IMR-90 (cell line): ENCODE data around the gene OR2H1. TPM values are rescaled to one million over a fixed set of nuclear protein-coding genes. Genes with fewer than 3 reads are reported as not detected.

ENCODE experiments used
- ATAC-seq: fragments of 200-7000 bp; cut with Tn5 transposase; 2 replicates; pipeline ENCODE4 v1.9.1; 2020; ENCODE audit warnings: low read depth, mild to moderate bottlenecking, moderate library complexity
- BruUV-seq: library from RNA; stranded (reverse); fragments of 400-500 nt; replicated peaks from 2 replicates; lab custom pipeline; 2021; lab: Mats Ljungman, UMichigan
- CTCF ChIA-PET: fragments of 300-600 bp; formaldehyde crosslinking; extraction: SDS; loops from one replicate; lab custom pipeline; 2021; ENCODE audit warnings: antibody characterized with exemption; lab: Yijun Ruan, JAX
- POLR2A ChIA-PET: fragments of 300-600 bp; sonication (Branson Sonifier 250); formaldehyde crosslinking; loops from one replicate; lab custom pipeline; 2022; ENCODE audit warnings: antibody characterized with exemption; ENCODE audit not compliant: unreplicated experiment; lab: Charles Lee
- DNase-seq: peaks from one replicate; pipeline ENCODE4 v3.0.0; 2013
- H2AFZ ChIP-seq: replicated peaks from 2 replicates; pipeline ENCODE3; 2013; ENCODE audit warnings: low read length, mild to moderate bottlenecking; ENCODE audit not compliant: poor library complexity
- H2AK5ac ChIP-seq: 2 replicates; pipeline ENCODE4 v1.6.1; 2013; ENCODE audit warnings: low read depth, low read length, inconsistent platforms
- H2AK9ac ChIP-seq: replicated peaks from 2 replicates; pipeline ENCODE3; 2013; ENCODE audit warnings: mild to moderate bottlenecking, low read depth, low read length, moderate library complexity; ENCODE audit not compliant: poor library complexity
- H2BK120ac ChIP-seq: 2 replicates; pipeline ENCODE4 v1.6.1; 2013; ENCODE audit warnings: low read depth, low read length, inconsistent platforms
- H2BK15ac ChIP-seq: 3 replicates; pipeline ENCODE4 v1.6.1; 2013; ENCODE audit warnings: low read depth, low read length, inconsistent platforms
- H2BK20ac ChIP-seq: 2 replicates; pipeline ENCODE4 v1.6.1; 2013; ENCODE audit warnings: low read depth, mild to moderate bottlenecking, inconsistent platforms, low read length, moderate library complexity
- H2BK5ac ChIP-seq: 2 replicates; pipeline ENCODE4 v1.6.1; 2013; ENCODE audit warnings: mild to moderate bottlenecking, low read depth, low read length, inconsistent platforms; ENCODE audit not compliant: poor library complexity, severe bottlenecking
- H3K14ac ChIP-seq: replicated peaks from 2 replicates; pipeline ENCODE4 v1.6.1; 2013; ENCODE audit warnings: low read depth, low read length, inconsistent platforms
- H3K18ac ChIP-seq: 2 replicates; pipeline ENCODE4 v1.6.1; 2013; ENCODE audit warnings: low read depth, low read length, control low read depth
- H3K23ac ChIP-seq: 2 replicates; pipeline ENCODE4 v1.6.1; 2013; ENCODE audit warnings: low read depth, low read length, inconsistent platforms
- H3K27ac ChIP-seq: 2 replicates; pipeline ENCODE4 v1.5.1; 2013; ENCODE audit warnings: mild to moderate bottlenecking, control low read depth, low read length; ENCODE audit not compliant: insufficient read depth
- H3K27me3 ChIP-seq: 2 replicates; pipeline ENCODE4 v1.6.1; 2013; ENCODE audit warnings: low read length; ENCODE audit not compliant: control insufficient read depth, insufficient read depth
- H3K36me3 ChIP-seq: 2 replicates; pipeline ENCODE4 v1.6.1; 2013; ENCODE audit warnings: low read length, mixed read lengths; ENCODE audit not compliant: control insufficient read depth, insufficient read depth
- H3K4ac ChIP-seq: 2 replicates; pipeline ENCODE4 v1.6.1; 2013; ENCODE audit warnings: low read depth, low read length, inconsistent platforms
- H3K4me1 ChIP-seq: 2 replicates; pipeline ENCODE4 v1.6.1; 2013; ENCODE audit warnings: low read length, mixed read lengths; ENCODE audit not compliant: control insufficient read depth, insufficient read depth
- H3K4me2 ChIP-seq: 2 replicates; pipeline ENCODE4 v1.6.1; 2013; ENCODE audit warnings: low read depth, mild to moderate bottlenecking, control low read depth, low read length, moderate library complexity
- H3K4me3 ChIP-seq: 2 replicates; pipeline ENCODE4 v1.5.1; 2013; ENCODE audit warnings: low read depth, mild to moderate bottlenecking, control low read depth, low read length, moderate library complexity; ENCODE audit not compliant: insufficient read depth
- H3K56ac ChIP-seq: 2 replicates; pipeline ENCODE4 v1.6.1; 2013; ENCODE audit warnings: low read length, inconsistent platforms; ENCODE audit not compliant: insufficient read depth; ENCODE audit errors: extremely low read depth
- H3K79me1 ChIP-seq, 2 experiments: 2 replicates each; pipeline ENCODE4 v1.6.1; 2013; ENCODE audit warnings: low read length in 2 of 2, inconsistent platforms in 1 of 2, low read depth in 1 of 2
- H3K9ac ChIP-seq: 2 replicates; pipeline ENCODE4 v1.6.1; 2013; ENCODE audit warnings: low read depth, low read length, control low read depth
- H3K9me1 ChIP-seq: 2 replicates; pipeline ENCODE4 v1.6.1; 2013; ENCODE audit warnings: low read length, inconsistent platforms; ENCODE audit not compliant: insufficient read depth
- H3K9me3 ChIP-seq: 2 replicates; pipeline ENCODE4 v1.6.1; 2013; ENCODE audit warnings: low read length; ENCODE audit not compliant: control insufficient read depth, insufficient read depth
- H4K20me1 ChIP-seq: 2 replicates; pipeline ENCODE4 v1.6.1; 2013; ENCODE audit warnings: low read length, inconsistent platforms; ENCODE audit not compliant: insufficient read depth
- H4K5ac ChIP-seq: 2 replicates; pipeline ENCODE4 v1.6.1; 2013; ENCODE audit warnings: mild to moderate bottlenecking, low read depth, low read length, control low read depth
- H4K8ac ChIP-seq, 2 experiments: 2 replicates each; pipeline ENCODE4 v1.6.1; 2013; ENCODE audit warnings: low read depth in 2 of 2, low read length in 2 of 2, control low read depth in 1 of 2, inconsistent platforms in 1 of 2
- H4K91ac ChIP-seq: 2 replicates; pipeline ENCODE4 v1.6.1; 2013; ENCODE audit warnings: low read depth, low read length, inconsistent platforms; ENCODE audit not compliant: insufficient read depth
- FOS ChIP-seq: fragments of 150-350 bp; IDR thresholded peaks from 2 replicates; pipeline ENCODE4 v1.6.1; 2016; ENCODE audit warnings: low read depth, low read length
- MAZ ChIP-seq: IDR thresholded peaks from 2 replicates; pipeline ENCODE4 v1.6.1; 2012; ENCODE audit warnings: low read depth, mild to moderate bottlenecking, low read length, improper control_type of control experiment, moderate library complexity, borderline replicate concordance
- RAD21 ChIP-seq: IDR thresholded peaks from 2 replicates; pipeline ENCODE4 v1.6.1; 2012; ENCODE audit warnings: low read length, improper control_type of control experiment
- SMC3 ChIP-seq: fragments of 150-350 bp; IDR thresholded peaks from 2 replicates; pipeline ENCODE4 v1.6.1; 2016; ENCODE audit warnings: low read depth, mild to moderate bottlenecking, antibody characterized with exemption, low read length, moderate library complexity
- WGBS, 2 experiments: methylation state at CpG; one replicate each; pipeline versions ENCODE4 v1.1.5 to v1.1.7; 2013; ENCODE audit warnings: missing lambda C conversion rate in 2 of 2; ENCODE audit not compliant: insufficient read length in 1 of 2; ENCODE audit errors: extremely low coverage in 2 of 2; 5-methylcytosine and 5-hydroxymethylcytosine counted together
- dilution Hi-C: fragments of 300-500 bp; cut with HindIII; formaldehyde crosslinking; loops from one replicate; pipeline ENCODE4 v1.14.3; 2018; ENCODE audit warnings: low sequenced_read_pairs; ENCODE audit not compliant: unreplicated experiment
- in situ Hi-C: fragments of 300-500 bp; cut with MboI; formaldehyde crosslinking; loops from 3 replicates; pipeline ENCODE4 v1.14.3; 2019; ENCODE audit warnings: low sequenced_read_pairs, inconsistent platforms, mixed read lengths
- intact Hi-C: fragments of 100-400 bp; cut with micrococcal nuclease; formaldehyde crosslinking; loops from 2 replicates; pipeline ENCODE4 v1.10.0; 2022
- polyA plus RNA-seq, 3 experiments: library from polyadenylated mRNA; depleted of rRNA; stranded (reverse); fragments of >200 nt; gene quantifications; 2 replicates each; pipeline ENCODE4 v1.2.3, GENCODE V29; 2012; ENCODE audit warnings: low replicate concordance in 1 of 3
- total RNA-seq: library from RNA; depleted of rRNA; stranded (reverse); fragments of >200 nt; gene quantifications from 2 replicates; pipeline ENCODE4 v1.2.3, GENCODE V29; 2012
- TF ChIP-seq, protein P1 (sequence below): fragments of 150-350 bp; IDR thresholded peaks from 2 replicates; pipeline ENCODE4 v1.6.1; 2017; ENCODE audit warnings: mild to moderate bottlenecking, antibody characterized with exemption, low read length, low read depth
- TF ChIP-seq, protein P2 (sequence below): fragments of 150-350 bp; IDR thresholded peaks from 2 replicates; pipeline ENCODE4 v1.6.1; 2016; ENCODE audit warnings: low read depth, mild to moderate bottlenecking, low read length, moderate library complexity, borderline replicate concordance

Gene OR2H1
- total and polyA plus RNA-seq, 2 of the 4 experiments (the other 2 are of a cell fraction), result not detected

DNA sequence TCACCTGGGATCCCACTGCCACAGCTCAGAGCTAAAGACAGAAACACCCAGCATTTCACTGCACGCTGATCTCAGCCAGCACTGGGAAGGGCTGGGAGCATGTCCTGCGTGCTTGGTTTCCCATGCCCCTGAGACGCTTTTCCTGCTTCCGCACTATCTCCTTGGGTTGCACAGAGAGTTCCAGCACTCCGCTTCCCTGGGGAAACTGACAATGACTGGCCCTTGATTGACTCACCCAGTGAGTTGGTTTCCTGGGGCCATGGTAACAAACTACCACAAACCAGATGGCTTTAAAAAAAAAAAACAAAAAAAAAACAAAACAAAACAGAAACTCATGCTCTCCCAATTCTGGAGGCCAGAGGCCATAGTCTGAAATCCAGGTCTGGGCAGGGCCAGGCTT, 45.6 kb downstream of the OR2H1 start:
- no peak overlapping the region for H2BK120ac ChIP-seq
- no peaks in the 10 kb centered on the region for H3K4me1 ChIP-seq
- no peak overlapping the region for H3K23ac ChIP-seq
- H3K9me1 ChIP-seq, result no peaks in the 10 kb centered on the region
- no peak overlapping the region for H4K8ac ChIP-seq
- no peak overlapping the region for H4K5ac ChIP-seq
- ATAC-seq (no peak), DNase-seq (no peak)
- no peak overlapping the region for H3K9ac ChIP-seq
- dilution Hi-C loops, result no loop called here
- H3K14ac ChIP-seq, result no peak overlapping the region
- peaks cover 8% of the 10 kb centered on the region; the same call in 1 of the 2 replicates for H3K9me3 ChIP-seq
- H2BK20ac ChIP-seq, result no peak overlapping the region
- in situ Hi-C loops, result no loop called here
- no peak overlapping the region for H3K4me3 ChIP-seq
- CTCF ChIA-PET, result no interaction called here
- no peak overlapping the region for H3K27ac ChIP-seq
- no peak overlapping the region for H2BK5ac ChIP-seq
- H4K91ac ChIP-seq, result no peak overlapping the region
- no TSS peak for BruUV-seq
- no peaks in the 10 kb centered on the region for H3K79me1 ChIP-seq
- H3K36me3 ChIP-seq, result no peaks in the 10 kb centered on the region
- H2AFZ ChIP-seq, result no peak overlapping the region
- H3K4me2 ChIP-seq, result no peak overlapping the region
- no peaks in the 10 kb centered on the region for H4K20me1 ChIP-seq
- 53% methylated on average over 4 of the region's 5 CpGs; no CpG with 5 or more reads in 1 of the 2 experiments for WGBS, 2 experiments
- H2BK15ac ChIP-seq, result no peak overlapping the region
- intact Hi-C loops, result no loop called here
- no peak overlapping the region for H2AK9ac ChIP-seq
- H3K56ac ChIP-seq, result no peak overlapping the region
- no peak overlapping the region for H2AK5ac ChIP-seq
- no peak overlapping the region for H3K18ac ChIP-seq
- POLR2A ChIA-PET, result no interaction called here
- no peak overlapping the region for H3K4ac ChIP-seq
- no peaks in the 10 kb centered on the region for H3K27me3 ChIP-seq
- TF ChIP-seq MAZ, result no peak
- TF ChIP-seq, protein P1, sequence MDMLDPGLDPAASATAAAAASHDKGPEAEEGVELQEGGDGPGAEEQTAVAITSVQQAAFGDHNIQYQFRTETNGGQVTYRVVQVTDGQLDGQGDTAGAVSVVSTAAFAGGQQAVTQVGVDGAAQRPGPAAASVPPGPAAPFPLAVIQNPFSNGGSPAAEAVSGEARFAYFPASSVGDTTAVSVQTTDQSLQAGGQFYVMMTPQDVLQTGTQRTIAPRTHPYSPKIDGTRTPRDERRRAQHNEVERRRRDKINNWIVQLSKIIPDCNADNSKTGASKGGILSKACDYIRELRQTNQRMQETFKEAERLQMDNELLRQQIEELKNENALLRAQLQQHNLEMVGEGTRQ, result no peak
- TF ChIP-seq RAD21, result no peak
- TF ChIP-seq FOS, result no peak
- no peak for TF ChIP-seq SMC3
- TF ChIP-seq, protein P2, sequence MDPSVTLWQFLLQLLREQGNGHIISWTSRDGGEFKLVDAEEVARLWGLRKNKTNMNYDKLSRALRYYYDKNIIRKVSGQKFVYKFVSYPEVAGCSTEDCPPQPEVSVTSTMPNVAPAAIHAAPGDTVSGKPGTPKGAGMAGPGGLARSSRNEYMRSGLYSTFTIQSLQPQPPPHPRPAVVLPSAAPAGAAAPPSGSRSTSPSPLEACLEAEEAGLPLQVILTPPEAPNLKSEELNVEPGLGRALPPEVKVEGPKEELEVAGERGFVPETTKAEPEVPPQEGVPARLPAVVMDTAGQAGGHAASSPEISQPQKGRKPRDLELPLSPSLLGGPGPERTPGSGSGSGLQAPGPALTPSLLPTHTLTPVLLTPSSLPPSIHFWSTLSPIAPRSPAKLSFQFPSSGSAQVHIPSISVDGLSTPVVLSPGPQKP, result no peak
